WTC11 (cell line): ENCODE results near the gene FFAR1.

Source experiments
- CTCF ChIP-seq: fragments of 200-600 bp; IDR thresholded peaks from 2 replicates; pipeline ENCODE4 v1.8.0; 2022; ENCODE audit warnings: antibody characterized with exemption
- HMGXB4 ChIP-seq: sonication (generic); formaldehyde crosslinking; IDR thresholded peaks from 2 replicates; pipeline ENCODE4 v1.8.1; 2023; ENCODE audit warnings: mild to moderate bottlenecking, moderate library complexity, missing genetic modification reagents
- ZNF317 ChIP-seq: sonication (generic); formaldehyde crosslinking; IDR thresholded peaks from 2 replicates; pipeline ENCODE4 v1.8.1; 2023; ENCODE audit warnings: low read depth, mild to moderate bottlenecking, moderate library complexity, missing genetic modification reagents, borderline replicate concordance

- TF ChIP-seq CTCF (no peak), HMGXB4 (CRISPR knock-in tag) (no peak), ZNF317 (CRISPR knock-in tag) (no peak)
Observed at GRCh38 chr19:35332817-35333216, 14.9 kb upstream of the FFAR1 start.
